RWPE2 (cell line): ENCODE results near the gene RNGTT.

Experiments
- ATAC-seq: fragments of 200-7000 bp; cut with Tn5 transposase; 3 replicates; pipeline ENCODE4 v1.9.1; 2021; ENCODE audit warnings: low read depth
- DNase-seq: peaks from one replicate; pipeline ENCODE4 v3.0.0-alpha.2; 2020; ENCODE audit warnings: low spot score
- H3K27ac ChIP-seq: fragments of 450-650 bp; 2 replicates; pipeline ENCODE4 v1.5.1; 2017; ENCODE audit warnings: mild to moderate bottlenecking; ENCODE audit not compliant: poor library complexity, severe bottlenecking
- H3K27me3 ChIP-seq: fragments of 250-450 bp; sonication (Bioruptor Pico); 2 replicates; pipeline ENCODE4 v1.5.1; 2021; ENCODE audit warnings: mild to moderate bottlenecking, moderate library complexity; ENCODE audit not compliant: insufficient read depth, poor library complexity, severe bottlenecking
- H3K36me3 ChIP-seq: fragments of 250-450 bp; sonication (Bioruptor Pico); 2 replicates; pipeline ENCODE4 v1.5.1; 2020; ENCODE audit warnings: low read depth, mild to moderate bottlenecking, moderate library complexity
- H3K4me1 ChIP-seq: fragments of 250-450 bp; sonication (Bioruptor Pico); 2 replicates; pipeline ENCODE4 v1.5.1; 2021; ENCODE audit warnings: mild to moderate bottlenecking, moderate library complexity; ENCODE audit not compliant: insufficient read depth, poor library complexity, severe bottlenecking
- H3K4me3 ChIP-seq: fragments of 250-450 bp; sonication (Bioruptor Pico); 2 replicates; pipeline ENCODE4 v1.5.1; 2021; ENCODE audit warnings: mild to moderate bottlenecking, moderate library complexity; ENCODE audit not compliant: severe bottlenecking
- H3K9me3 ChIP-seq: fragments of 250-450 bp; sonication (Bioruptor Pico); 2 replicates; pipeline ENCODE4 v1.5.1; 2021; ENCODE audit warnings: mild to moderate bottlenecking, moderate library complexity; ENCODE audit not compliant: severe bottlenecking
- CTCF ChIP-seq: fragments of 450-650 bp; IDR thresholded peaks from one replicate; pipeline ENCODE4 v1.5.1; 2017; ENCODE audit warnings: mild to moderate bottlenecking, moderate library complexity; ENCODE audit not compliant: poor library complexity, severe bottlenecking

The RNGTT gene

GRCh38 chr6:88609983-88610382 lies 353.4 kb downstream of the RNGTT start:
- ATAC-seq (no peak), DNase-seq (no peak)
- no peak overlapping the region for H3K27ac ChIP-seq
- no peaks in the 10 kb centered on the region for H3K27me3 ChIP-seq
- H3K4me3 ChIP-seq = no peak overlapping the region
- TF ChIP-seq CTCF = no peak
- H3K36me3 ChIP-seq = no peaks in the 10 kb centered on the region
- no peaks in the 10 kb centered on the region for H3K9me3 ChIP-seq
- H3K4me1 ChIP-seq = no peaks in the 10 kb centered on the region

GRCh38 chr6:88605271-88605670 lies 358.1 kb downstream of the RNGTT start:
- Histone ChIP-seq H3K36me3 (no peaks in the 10 kb centered on the region), H3K4me1 (no peaks in the 10 kb centered on the region), H3K27ac (no peak overlapping the region), H3K27me3 (peaks cover 3% of the 10 kb centered on the region), H3K4me3 (no peak overlapping the region), H3K9me3 (no peaks in the 10 kb centered on the region)
- no peak for DNase-seq
- no peak for ATAC-seq
- no peak for TF ChIP-seq CTCF

- H3K9me3 ChIP-seq = no peaks in the 10 kb centered on the region
- no peak overlapping the region for H3K27ac ChIP-seq
- no peak for DNase-seq
- peaks cover 2% of the 10 kb centered on the region for H3K27me3 ChIP-seq
- H3K4me3 ChIP-seq = no peak overlapping the region
- no peak for TF ChIP-seq CTCF
- H3K4me1 ChIP-seq = no peaks in the 10 kb centered on the region
- peak; percentile 44; the same call in 1 of the 3 replicates for ATAC-seq
- no peaks in the 10 kb centered on the region for H3K36me3 ChIP-seq
Observed at GRCh38 chr6:88599571-88599970, 363.8 kb downstream of the RNGTT start.

GRCh38 chr6:88596801-88597200 lies 366.6 kb downstream of the RNGTT start:
- no peak overlapping the region for H3K27ac ChIP-seq
- DNase-seq = no peak
- H3K4me3 ChIP-seq = no peak overlapping the region
- no peaks in the 10 kb centered on the region for H3K4me1 ChIP-seq
- H3K27me3 ChIP-seq = no peaks in the 10 kb centered on the region
- no peaks in the 10 kb centered on the region for H3K36me3 ChIP-seq
- no peaks in the 10 kb centered on the region for H3K9me3 ChIP-seq
- no peak for ATAC-seq
- TF ChIP-seq CTCF = no peak

- no peak overlapping the region for H3K27ac ChIP-seq
- H3K9me3 ChIP-seq = no peaks in the 10 kb centered on the region
- TF ChIP-seq CTCF = no peak
- no peaks in the 10 kb centered on the region for H3K4me1 ChIP-seq
- no peak for DNase-seq
- no peaks in the 10 kb centered on the region for H3K36me3 ChIP-seq
- H3K4me3 ChIP-seq = no peak overlapping the region
- no peak for ATAC-seq
- peaks cover 14% of the 10 kb centered on the region for H3K27me3 ChIP-seq
Observed at GRCh38 chr6:88588938-88589337, 374.5 kb downstream of the RNGTT start.
